ENCODE measurements around the gene CSRP1. TPM values are rescaled to one million over a fixed set of nuclear protein-coding genes. Genes with fewer than 3 reads are reported as not detected.

The CSRP1 gene
- total and polyA plus RNA-seq, 5 donors = 97.2 to 343 (median 121) TPM

Other genes with a start within 250 kb of the CSRP1 start
- under 1 TPM in 2 of 4 donors, not detected in 2; 0.03 to 0.22 TPM for gene PKP1, start 223.6 kb downstream of the CSRP1 start, total RNA-seq
- 0.02 TPM for gene PKP1, start 223.6 kb downstream of the CSRP1 start, polyA plus RNA-seq
- gene TNNT2, start 129.4 kb downstream of the CSRP1 start, total RNA-seq = 1,000 to 10,000 TPM; 5,203 to 7,292 (median 7,185) TPM
- gene TNNT2, start 129.4 kb downstream of the CSRP1 start, polyA plus RNA-seq = 16,707 TPM
- gene LAD1, start 107.8 kb downstream of the CSRP1 start, total RNA-seq = 1 to 10 TPM; 1.3 to 4.0 (median 2.4) TPM
- 5.0 TPM for gene LAD1, start 107.8 kb downstream of the CSRP1 start, polyA plus RNA-seq
- gene TNNI1, start 85.4 kb downstream of the CSRP1 start, total RNA-seq = 100 to 1,000 TPM in 2 of 4 donors, 10 to 100 TPM in 2; 77.9 to 215 (median 100) TPM
- gene TNNI1, start 85.4 kb downstream of the CSRP1 start, polyA plus RNA-seq = 81.3 TPM
- 10 to 100 TPM; 21.8 to 47.4 (median 29.9) TPM for gene PHLDA3, start 37.9 kb downstream of the CSRP1 start, total RNA-seq
- gene PHLDA3, start 37.9 kb downstream of the CSRP1 start, polyA plus RNA-seq = 18.1 TPM
- gene NAV1, start 32.0 kb upstream of the CSRP1 start, total RNA-seq = 10 to 100 TPM; 13.3 to 29.1 (median 20.6) TPM
- gene NAV1, start 32.0 kb upstream of the CSRP1 start, polyA plus RNA-seq = 8.0 TPM

Data from right cardiac atrium (tissue), 5 donors.